HepG2 (cell line): ENCODE measurements around the gene EMC8. TPM values are rescaled to one million over a fixed set of nuclear protein-coding genes. Genes with fewer than 3 reads are reported as not detected.

Experiments
- ATAC-seq: fragments of 200-7000 bp; cut with Tn5 transposase; 3 replicates; pipeline ENCODE4 v1.9.1; 2020; ENCODE audit warnings: mild to moderate bottlenecking, moderate library complexity
- BruUV-seq: library from RNA; stranded (reverse); fragments of 400-500 nt; replicated peaks from 2 replicates; lab custom pipeline; 2021; lab: Mats Ljungman, UMichigan
- CTCF ChIA-PET: fragments of 300-600 bp; formaldehyde crosslinking; extraction: SDS; loops from one replicate; lab custom pipeline; 2021; ENCODE audit warnings: low total read pairs, inconsistent platforms, low intra/inter-chr PET ratio; lab: Yijun Ruan, JAX
- POLR2A ChIA-PET: fragments of 350-600 bp; sonication (Branson Sonifier 250); formaldehyde crosslinking; loops from one replicate; lab custom pipeline; 2020; ENCODE audit warnings: antibody characterized with exemption, inconsistent platforms; lab: Yijun Ruan, JAX
- DNase-seq: peaks from one replicate; pipeline ENCODE4 v3.0.0-alpha.2; 2015; ENCODE audit warnings: low spot score
- FAIRE-seq: peaks from 3 replicates; lab custom pipeline; 2011; peaks lifted over from hg19 to GRCh38; lab: Jason Lieb, UNC
- H2AFZ ChIP-seq: one replicate; pipeline ENCODE4 v1.6.1; 2011; ENCODE audit warnings: low read length, inconsistent platforms
- H3K27ac ChIP-seq: fragments of 300-600 bp; 3 replicates; pipeline ENCODE4 v1.8.0; 2011; ENCODE audit warnings: mixed run types, mild to moderate bottlenecking, mixed read lengths, low read length, inconsistent platforms; ENCODE audit not compliant: insufficient read depth; ENCODE audit errors: extremely low read length
- H3K27me3 ChIP-seq, 2 experiments: fragments of 200-600 bp in 1 of 2; 2 replicates in 1 of 2; 3 replicates in 1 of 2; pipeline versions ENCODE4 v1.6.0 to v1.8.0; 2011; ENCODE audit warnings: low read length in 2 of 2, mild to moderate bottlenecking in 2 of 2, moderate library complexity in 2 of 2, inconsistent platforms in 1 of 2; ENCODE audit not compliant: insufficient read depth in 2 of 2, control insufficient read depth in 1 of 2
- H3K36me3 ChIP-seq, 2 experiments: fragments of 200-600 bp in 1 of 2; replicated peaks in 1 of 2; 2 replicates in 1 of 2; 3 replicates in 1 of 2; pipeline versions ENCODE4 v1.5.1 to v1.8.0; 2011; ENCODE audit warnings: low read length in 2 of 2, inconsistent platforms in 1 of 2; ENCODE audit not compliant: insufficient read depth in 2 of 2, control insufficient read depth in 1 of 2
- H3K4me1 ChIP-seq: 2 replicates; pipeline ENCODE4 v1.5.1; 2012; ENCODE audit warnings: low read length, inconsistent platforms; ENCODE audit not compliant: insufficient read depth
- H3K4me2 ChIP-seq: 2 replicates; pipeline ENCODE4 v1.6.0; 2011; ENCODE audit warnings: low read depth, low read length, inconsistent platforms
- H3K4me3 ChIP-seq, 3 experiments: fragments of 200-600 bp in 1 of 3; sonication (generic), shearing (Covaris generic) in 1 of 3; replicated peaks in 1 of 3; 2 replicates each; pipeline ENCODE4 v1.5.1; 2011 to 2016; ENCODE audit warnings: low read length in 3 of 3, inconsistent platforms in 2 of 3, low read depth in 2 of 3, mild to moderate bottlenecking in 2 of 3, control low read depth in 1 of 3, mixed read lengths in 1 of 3; ENCODE audit not compliant: insufficient read depth in 1 of 3
- H3K79me2 ChIP-seq: one replicate; pipeline ENCODE4 v1.6.1; 2011; ENCODE audit warnings: low read length, inconsistent platforms; ENCODE audit not compliant: insufficient read depth
- H3K9ac ChIP-seq: 2 replicates; pipeline ENCODE4 v1.6.0; 2011; ENCODE audit warnings: mild to moderate bottlenecking, low read depth, low read length, inconsistent platforms; ENCODE audit not compliant: insufficient read depth
- H3K9me3 ChIP-seq: 2 replicates; pipeline ENCODE4 v1.5.1; 2012; ENCODE audit warnings: mild to moderate bottlenecking, low read length
- H4K20me1 ChIP-seq: 2 replicates; pipeline ENCODE4 v1.6.0; 2011; ENCODE audit warnings: inconsistent platforms, mild to moderate bottlenecking, low read length, moderate library complexity; ENCODE audit not compliant: insufficient read depth
- CEBPG ChIP-seq: IDR thresholded peaks from 2 replicates; pipeline ENCODE4 v1.6.1; 2016
- CREB1 ChIP-seq, 2 experiments: fragments of 450-650 bp in 1 of 2; IDR thresholded peaks; 2 replicates each; pipeline ENCODE4 v1.6.1; 2016 to 2017; ENCODE audit warnings: control low read depth in 1 of 2, mild to moderate bottlenecking in 1 of 2, missing compliant biosample characterization in 1 of 2, missing genetic modification characterization in 1 of 2
- KDM5B ChIP-seq: sonication (generic); formaldehyde crosslinking; IDR thresholded peaks from 2 replicates; pipeline ENCODE4 v1.4.0; 2020; ENCODE audit warnings: missing genetic modification reagents, mild to moderate bottlenecking, borderline replicate concordance
- TSC22D2 ChIP-seq: sonication (generic); formaldehyde crosslinking; IDR thresholded peaks from 2 replicates; pipeline ENCODE4 v1.5.1; 2020; ENCODE audit warnings: missing genetic modification reagents, mild to moderate bottlenecking, borderline replicate concordance
- ZBTB10 ChIP-seq: sonication (generic); formaldehyde crosslinking; IDR thresholded peaks from 2 replicates; pipeline ENCODE4 v1.4.0; 2020; ENCODE audit warnings: missing genetic modification reagents, borderline replicate concordance
- ZBTB37 ChIP-seq: sonication (generic); formaldehyde crosslinking; IDR thresholded peaks from 2 replicates; pipeline ENCODE4 v1.4.0; 2020; ENCODE audit warnings: mild to moderate bottlenecking, missing genetic modification reagents
- ZNF12 ChIP-seq: sonication (generic); formaldehyde crosslinking; IDR thresholded peaks from 2 replicates; pipeline ENCODE4 v1.5.0; 2020; ENCODE audit warnings: missing genetic modification reagents
- ZNF225 ChIP-seq: sonication (generic); formaldehyde crosslinking; IDR thresholded peaks from 2 replicates; pipeline ENCODE4 v1.4.0; 2020; ENCODE audit warnings: mild to moderate bottlenecking, missing genetic modification reagents
- ZNF484 ChIP-seq: sonication (generic); formaldehyde crosslinking; IDR thresholded peaks from 2 replicates; pipeline ENCODE4 v1.5.1; 2020; ENCODE audit warnings: mild to moderate bottlenecking, low read depth, missing genetic modification reagents, borderline replicate concordance
- WGBS: methylation state at CpG from one replicate; pipeline ENCODE4 v1.1.6; 2017; ENCODE audit warnings: low lambda C conversion rate; 5-methylcytosine and 5-hydroxymethylcytosine counted together
- in situ Hi-C: cut with HindIII; loops from 2 replicates; pipeline ENCODE4 v1.10.0; 2017; ENCODE audit warnings: low pct_unique_long_range_greater_than_20kb; ENCODE audit not compliant: extremely low pct_ligation_motif_present
- intact Hi-C: fragments of 100-400 bp; cut with micrococcal nuclease; formaldehyde crosslinking; loops from one replicate; pipeline ENCODE4 v1.10.0; 2022; ENCODE audit not compliant: unreplicated experiment
- polyA plus RNA-seq, 8 experiments: library from polyadenylated mRNA; depleted of rRNA in 3 of 8; stranded (reverse) in 7 of 8; unstranded in 1 of 8; fragments of >200 nt; fragmentation: Illumina TruSeq in 4 of 8; extraction: Trizol in 4 of 8; gene quantifications; 2 replicates each; pipeline versions ENCODE4 v1.2.1 to v1.2.3, GENCODE V29; 2011 to 2016; ENCODE audit warnings: low read depth in 4 of 8, missing spikeins in 1 of 8, mixed read lengths in 1 of 8; ENCODE audit not compliant: insufficient read depth in 1 of 8
- total RNA-seq, 5 experiments: library from RNA; depleted of rRNA; stranded (reverse); fragments of >200 nt; fragmentation: Illumina TruSeq; extraction: Trizol; gene quantifications; 2 replicates each; pipeline ENCODE4 v1.2.3, GENCODE V29; 2016; ENCODE audit warnings: low read depth in 1 of 5
- TF ChIP-seq, protein P1 (sequence below): sonication (generic); formaldehyde crosslinking; IDR thresholded peaks from 2 replicates; pipeline ENCODE4 v1.9.0; 2021; ENCODE audit warnings: missing genetic modification reagents, borderline replicate concordance
- TF ChIP-seq, protein P2 (sequence below): sonication (generic); formaldehyde crosslinking; conservative IDR thresholded peaks from 2 replicates; pipeline ENCODE4 v1.8.1; 2023; ENCODE audit warnings: missing genetic modification reagents

The EMC8 gene
- total and polyA plus RNA-seq, 2 of the 13 experiments (the other 11 are each of a cell fraction or from before 2014, with no cell fraction given): 55.0 to 76.0 TPM

GRCh38 chr16:85842435-85842834 lies 43.1 kb upstream of the EMC8 start:
- Histone ChIP-seq H3K9ac (no peak overlapping the region), H3K4me1 (peaks cover 33% of the 10 kb centered on the region), H3K79me2 (no peaks in the 10 kb centered on the region), H4K20me1 (no peaks in the 10 kb centered on the region), H3K36me3 (no peaks in the 10 kb centered on the region), H3K4me3 (no peak overlapping the region), H3K27me3 (peaks cover 0 to 26% of the 10 kb centered on the region in 2 experiments; a peak in 3 of 5 replicates), H3K9me3 (no peaks in the 10 kb centered on the region), H2AFZ (no peak overlapping the region), H3K4me2 (no peak overlapping the region), H3K27ac (no peak overlapping the region)
- ChIA-PET CTCF (no interaction called here), POLR2A (no interaction called here)
- 56% methylated on average over 9 of the region's 9 CpGs for WGBS
- in situ Hi-C loops (no loop called here), intact Hi-C loops (no loop called here)
- TF ChIP-seq ZBTB10 (CRISPR knock-in tag) (no peak), TSC22D2 (CRISPR knock-in tag) (no peak), ZNF225 (CRISPR knock-in tag) (no peak), ZNF484 (CRISPR knock-in tag) (no peak), KDM5B (no peak), ZBTB37 (CRISPR knock-in tag) (no peak), CEBPG (no peak), CREB1 (IDR thresholded peaks at IDR 0.05) (0 out of 2 replicates have a peak, but pooled peaks have one; percentile 21), CREB1 (CRISPR knock-in tag; IDR thresholded peaks at IDR 0.05) (no peak), ZNF12 (no peak)
- TF ChIP-seq, protein P1, sequence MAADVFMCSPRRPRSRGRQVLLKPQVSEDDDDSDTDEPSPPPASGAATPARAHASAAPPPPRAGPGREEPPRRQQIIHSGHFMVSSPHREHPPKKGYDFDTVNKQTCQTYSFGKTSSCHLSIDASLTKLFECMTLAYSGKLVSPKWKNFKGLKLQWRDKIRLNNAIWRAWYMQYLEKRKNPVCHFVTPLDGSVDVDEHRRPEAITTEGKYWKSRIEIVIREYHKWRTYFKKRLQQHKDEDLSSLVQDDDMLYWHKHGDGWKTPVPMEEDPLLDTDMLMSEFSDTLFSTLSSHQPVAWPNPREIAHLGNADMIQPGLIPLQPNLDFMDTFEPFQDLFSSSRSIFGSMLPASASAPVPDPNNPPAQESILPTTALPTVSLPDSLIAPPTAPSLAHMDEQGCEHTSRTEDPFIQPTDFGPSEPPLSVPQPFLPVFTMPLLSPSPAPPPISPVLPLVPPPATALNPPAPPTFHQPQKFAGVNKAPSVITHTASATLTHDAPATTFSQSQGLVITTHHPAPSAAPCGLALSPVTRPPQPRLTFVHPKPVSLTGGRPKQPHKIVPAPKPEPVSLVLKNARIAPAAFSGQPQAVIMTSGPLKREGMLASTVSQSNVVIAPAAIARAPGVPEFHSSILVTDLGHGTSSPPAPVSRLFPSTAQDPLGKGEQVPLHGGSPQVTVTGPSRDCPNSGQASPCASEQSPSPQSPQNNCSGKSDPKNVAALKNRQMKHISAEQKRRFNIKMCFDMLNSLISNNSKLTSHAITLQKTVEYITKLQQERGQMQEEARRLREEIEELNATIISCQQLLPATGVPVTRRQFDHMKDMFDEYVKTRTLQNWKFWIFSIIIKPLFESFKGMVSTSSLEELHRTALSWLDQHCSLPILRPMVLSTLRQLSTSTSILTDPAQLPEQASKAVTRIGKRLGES (CRISPR knock-in tag): no peak
- TF ChIP-seq, protein P2, sequence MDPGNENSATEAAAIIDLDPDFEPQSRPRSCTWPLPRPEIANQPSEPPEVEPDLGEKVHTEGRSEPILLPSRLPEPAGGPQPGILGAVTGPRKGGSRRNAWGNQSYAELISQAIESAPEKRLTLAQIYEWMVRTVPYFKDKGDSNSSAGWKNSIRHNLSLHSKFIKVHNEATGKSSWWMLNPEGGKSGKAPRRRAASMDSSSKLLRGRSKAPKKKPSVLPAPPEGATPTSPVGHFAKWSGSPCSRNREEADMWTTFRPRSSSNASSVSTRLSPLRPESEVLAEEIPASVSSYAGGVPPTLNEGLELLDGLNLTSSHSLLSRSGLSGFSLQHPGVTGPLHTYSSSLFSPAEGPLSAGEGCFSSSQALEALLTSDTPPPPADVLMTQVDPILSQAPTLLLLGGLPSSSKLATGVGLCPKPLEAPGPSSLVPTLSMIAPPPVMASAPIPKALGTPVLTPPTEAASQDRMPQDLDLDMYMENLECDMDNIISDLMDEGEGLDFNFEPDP (CRISPR knock-in tag): 0 out of 2 replicates have a peak, but pooled peaks have one; percentile 65
- no TSS peak for BruUV-seq
- DNase-seq: no peak
- ATAC-seq: no peak
- no peak for FAIRE-seq
